HG03280 (cell line): ENCODE measurements around the gene INO80E.

Source experiments
- ATAC-seq: cut with Tn5 transposase; IDR thresholded peaks from one replicate; pipeline ENCODE4 v1.9.1; 2021; ENCODE audit warnings: mild to moderate bottlenecking, moderate library complexity; ENCODE audit not compliant: unreplicated experiment

The INO80E gene

GRCh38 chr16:29975134-29975538 is 20.9 kb upstream of the INO80E start:
- no peak for ATAC-seq

DNA sequence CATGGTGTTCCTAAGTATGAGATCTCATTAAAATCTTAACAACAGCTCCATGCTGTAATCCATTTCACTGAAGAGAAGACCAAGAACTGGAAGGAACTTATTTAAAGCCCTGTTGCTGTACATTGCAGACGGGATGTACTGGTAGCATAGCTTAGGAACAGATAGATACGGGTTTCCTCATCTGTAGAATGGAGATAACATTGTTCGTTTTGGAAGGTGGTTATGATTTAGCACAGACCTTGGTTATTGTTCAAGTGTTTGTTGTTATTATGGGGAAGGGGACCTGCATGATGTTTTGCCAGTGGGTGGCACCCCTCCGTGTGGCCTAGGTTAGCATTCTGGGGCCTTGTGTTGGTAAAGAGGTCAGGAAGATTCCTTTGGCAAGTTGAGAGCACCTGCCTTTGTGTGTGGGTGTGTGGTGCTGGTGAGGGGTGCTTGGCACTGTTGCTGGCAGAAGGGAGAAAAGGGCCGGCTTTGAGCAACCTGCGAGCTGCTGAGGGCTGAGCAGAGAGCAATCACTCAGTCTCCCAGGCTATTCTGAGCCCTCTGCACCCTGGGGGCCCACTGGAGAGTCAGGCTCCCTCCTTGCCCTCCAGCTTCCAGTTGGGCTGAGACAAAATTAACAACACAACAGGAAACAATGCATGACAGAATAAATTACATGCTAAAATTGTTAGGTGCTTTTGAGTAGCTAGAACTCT is 20.1 kb upstream of the INO80E start:
- no peak for ATAC-seq

DNA sequence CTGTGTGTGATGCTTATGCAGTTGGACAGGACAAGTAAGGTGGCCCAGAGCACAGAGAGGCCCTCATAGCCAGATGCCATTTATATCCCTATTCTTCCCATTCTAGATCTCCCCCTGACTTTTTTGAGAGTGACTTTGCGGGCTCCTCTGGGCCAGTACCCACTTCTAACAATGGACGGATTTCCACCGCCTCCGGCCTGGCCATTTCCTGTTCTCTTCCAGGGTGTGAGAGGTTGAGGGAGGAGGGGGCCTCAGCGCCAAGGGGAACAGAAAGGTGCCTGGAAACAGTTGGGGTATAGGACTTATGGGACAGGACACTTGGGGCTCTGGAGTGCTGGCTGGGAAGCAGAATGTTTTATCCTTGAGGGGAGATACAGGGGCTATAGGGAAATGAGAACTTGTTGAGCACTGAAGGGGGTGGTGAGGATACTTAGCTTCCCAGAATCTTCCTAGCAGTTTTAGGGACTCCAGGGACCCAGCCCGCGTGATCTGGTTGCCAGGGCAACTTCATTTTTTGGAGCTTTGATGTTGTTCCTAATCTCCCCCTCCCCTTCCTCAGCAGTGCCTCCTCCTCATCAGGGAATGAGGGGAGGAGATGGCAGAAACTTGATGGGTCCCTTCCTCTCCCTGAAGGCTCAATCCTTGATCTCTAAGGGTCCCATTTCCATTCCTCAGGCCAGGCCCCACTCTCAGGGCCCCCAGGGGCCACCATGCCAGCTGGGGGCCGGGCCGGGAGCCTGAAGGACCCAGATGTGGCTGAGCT is 18.8 kb upstream of the INO80E start:
- ATAC-seq: no peak

DNA sequence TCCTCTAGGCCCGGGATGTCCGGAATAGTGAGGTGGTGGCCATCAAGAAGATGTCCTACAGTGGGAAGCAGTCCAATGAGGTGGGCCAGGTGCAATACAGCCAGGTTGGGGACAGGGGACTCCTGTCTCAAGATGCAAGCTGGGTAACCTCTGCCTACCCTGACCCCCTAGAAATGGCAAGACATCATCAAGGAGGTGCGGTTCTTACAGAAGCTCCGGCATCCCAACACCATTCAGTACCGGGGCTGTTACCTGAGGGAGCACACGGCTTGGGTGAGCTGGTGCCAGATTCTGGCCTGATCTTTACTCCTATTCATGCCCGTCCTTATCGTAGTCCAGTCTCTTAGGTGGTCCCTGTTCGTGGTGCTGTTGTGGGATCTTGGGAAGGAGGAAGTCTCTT is 18.0 kb upstream of the INO80E start:
- ATAC-seq: no peak

GRCh38 chr16:29978564-29979270 is 17.3 kb upstream of the INO80E start:
- ATAC-seq: no peak

DNA sequence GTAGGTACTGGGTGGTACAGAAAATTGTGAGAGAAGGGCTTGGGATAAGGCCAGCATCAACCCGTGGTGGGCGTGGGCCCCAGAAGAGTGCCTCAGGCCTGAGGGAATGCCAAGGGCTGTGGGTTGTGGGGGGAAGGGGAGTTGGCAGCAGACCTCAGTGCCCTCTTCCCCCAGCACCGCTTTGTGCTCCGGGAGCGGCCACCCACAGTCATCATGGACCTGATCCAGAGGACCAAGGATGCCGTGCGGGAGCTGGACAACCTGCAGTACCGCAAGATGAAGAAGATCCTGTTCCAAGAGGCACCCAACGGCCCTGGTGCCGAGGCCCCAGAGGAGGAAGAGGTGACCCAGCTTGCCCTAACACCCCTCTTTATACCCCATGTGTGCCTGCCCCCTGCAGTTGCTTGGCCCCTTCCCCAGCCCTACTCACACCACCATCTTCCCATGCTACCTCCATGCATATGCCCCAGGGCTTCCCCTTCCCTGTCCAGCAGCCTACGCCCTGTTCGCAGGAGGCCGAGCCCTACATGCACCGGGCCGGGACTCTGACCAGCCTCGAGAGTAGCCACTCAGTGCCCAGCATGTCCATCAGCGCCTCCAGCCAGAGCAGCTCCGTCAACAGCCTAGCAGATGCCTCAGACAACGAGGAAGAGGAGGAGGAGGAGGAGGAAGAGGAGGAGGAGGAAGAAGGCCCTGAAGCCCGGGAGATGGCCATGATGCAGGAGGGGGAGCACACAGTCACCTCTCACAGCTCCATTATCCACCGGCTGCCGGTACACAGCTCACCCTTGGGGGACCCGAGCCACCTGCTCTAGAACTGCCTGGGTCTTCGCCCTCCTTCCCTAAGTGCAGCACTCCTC is 13.3 kb upstream of the INO80E start:
- ATAC-seq: no peak

GRCh38 chr16:29983420-29984136 is 12.5 kb upstream of the INO80E start:
- no peak for ATAC-seq

DNA sequence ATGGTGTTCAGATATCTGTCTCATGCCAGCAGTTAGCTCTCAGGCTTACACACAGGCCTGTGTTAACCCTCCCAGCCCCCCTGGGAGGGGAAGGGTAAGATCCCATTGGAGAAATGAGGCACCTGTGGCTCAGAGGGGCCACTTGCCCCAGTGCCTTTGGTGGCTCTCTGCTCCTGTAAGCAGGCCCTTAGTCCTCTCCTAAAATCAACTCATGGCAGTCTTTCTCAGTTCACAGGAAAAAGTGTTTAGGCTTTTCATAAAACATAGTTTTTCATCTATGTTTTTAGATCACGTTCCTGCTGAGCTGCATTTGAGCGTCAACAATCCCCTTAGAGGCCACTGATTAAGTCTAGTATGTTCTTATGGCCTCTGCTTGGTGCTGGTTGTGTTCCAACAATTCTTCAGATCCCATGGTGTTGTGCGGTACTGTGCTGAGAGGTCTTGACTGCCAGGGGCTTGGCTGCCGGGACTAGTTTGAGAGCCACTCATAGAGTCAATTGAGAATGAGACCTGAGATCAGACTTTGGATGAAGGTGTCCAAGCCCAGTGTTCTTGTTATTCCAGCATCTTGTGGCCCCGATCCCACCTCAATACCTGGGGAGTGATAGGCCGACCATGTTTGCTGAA is 11.8 kb upstream of the INO80E start:
- ATAC-seq: no peak

GRCh38 chr16:29984764-29985147 is 11.3 kb upstream of the INO80E start:
- ATAC-seq: no peak

GRCh38 chr16:29985271-29985811 is 10.7 kb upstream of the INO80E start:
- ATAC-seq: no peak

DNA sequence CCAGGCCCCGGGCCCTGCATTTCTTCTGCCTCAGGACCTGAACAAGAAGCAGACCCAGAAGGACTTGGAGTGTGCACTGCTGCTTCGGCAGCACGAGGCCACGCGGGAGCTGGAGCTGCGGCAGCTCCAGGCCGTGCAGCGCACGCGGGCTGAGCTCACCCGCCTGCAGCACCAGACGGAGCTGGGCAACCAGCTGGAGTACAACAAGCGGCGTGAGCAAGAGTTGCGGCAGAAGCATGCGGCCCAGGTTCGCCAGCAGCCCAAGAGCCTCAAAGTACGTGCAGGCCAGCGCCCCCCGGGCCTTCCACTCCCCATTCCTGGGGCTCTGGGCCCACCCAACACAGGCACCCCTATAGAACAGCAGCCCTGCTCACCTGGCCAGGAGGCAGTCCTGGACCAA is 9.8 kb upstream of the INO80E start:
- ATAC-seq: no peak

DNA sequence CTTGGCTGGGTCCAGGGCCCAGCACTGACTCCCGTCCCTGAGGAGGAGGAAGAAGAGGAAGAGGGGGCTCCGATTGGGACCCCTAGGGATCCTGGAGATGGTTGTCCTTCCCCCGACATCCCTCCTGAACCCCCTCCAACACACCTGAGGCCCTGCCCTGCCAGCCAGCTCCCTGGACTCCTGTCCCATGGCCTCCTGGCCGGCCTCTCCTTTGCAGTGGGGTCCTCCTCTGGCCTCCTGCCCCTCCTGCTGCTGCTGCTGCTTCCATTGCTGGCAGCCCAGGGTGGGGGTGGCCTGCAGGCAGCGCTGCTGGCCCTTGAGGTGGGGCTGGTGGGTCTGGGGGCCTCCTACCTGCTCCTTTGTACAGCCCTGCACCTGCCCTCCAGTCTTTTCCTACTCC is 9.1 kb upstream of the INO80E start:
- no peak for ATAC-seq

GRCh38 chr16:29987371-29988085 is 8.5 kb upstream of the INO80E start:
- ATAC-seq: no peak

DNA sequence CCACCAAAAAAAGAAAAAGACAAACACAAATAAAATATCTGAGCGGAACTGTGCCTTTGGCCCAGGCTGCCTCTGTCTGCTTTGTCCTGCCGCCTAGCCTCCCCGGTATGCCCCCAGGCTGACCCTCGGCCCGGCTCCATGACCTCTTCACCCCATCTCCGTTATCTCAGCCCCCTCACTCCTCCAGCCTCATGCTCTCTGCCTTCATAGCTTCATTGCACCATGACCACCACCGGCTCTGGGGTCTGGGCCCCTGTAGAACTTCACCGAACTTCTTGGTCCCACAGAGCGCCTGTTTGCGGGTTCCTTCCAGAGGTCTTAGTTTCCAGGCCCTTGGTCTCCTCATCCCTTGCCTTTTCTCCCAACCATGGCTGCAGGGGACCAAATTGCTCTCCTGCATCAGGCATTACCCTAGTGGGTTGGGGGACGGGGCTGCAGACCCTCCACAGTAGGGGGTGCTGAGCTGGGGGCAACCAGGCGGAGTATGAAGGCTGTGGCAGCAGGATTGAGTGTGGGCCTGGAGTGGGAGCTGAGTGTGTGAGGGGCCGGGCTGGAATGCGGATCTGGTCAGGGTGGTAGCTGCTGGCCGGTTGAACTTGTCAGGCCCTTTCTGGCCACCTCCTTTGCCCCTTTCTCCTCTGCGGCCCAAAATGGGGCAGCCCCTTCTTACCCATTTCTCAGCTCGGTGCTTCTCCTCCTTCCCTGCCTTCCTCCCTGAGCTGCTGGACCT is 7.5 kb upstream of the INO80E start:
- no peak for ATAC-seq

GRCh38 chr16:29989111-29989858 is 6.8 kb upstream of the INO80E start:
- ATAC-seq: no peak

- no peak for ATAC-seq
These were observed 6.0 kb upstream of the INO80E start for GRCh38 chr16:29990034-29990433.

- ATAC-seq: no peak
These were observed 5.0 kb upstream of the INO80E start for GRCh38 chr16:29990883-29991570.
